ENCODE results near the gene ASF1A. TPM values are rescaled to one million over a fixed set of nuclear protein-coding genes. Genes with fewer than 3 reads are reported as not detected.

The ASF1A gene
- total and polyA plus RNA-seq, 8 donors = 0.87 to 39.7 (median 14.5) TPM

GRCh38 chr6:118905084-118905483 lies 11.1 kb downstream of the ASF1A start:
- Histone ChIP-seq H3K27ac (no peak overlapping the region), H3K36me3 (peaks cover 10 to 85% (median 72%) of the 10 kb centered on the region in 4 donors)
- intact Hi-C loops (cut with DNase I; ENCODE audit: low total_unique reads) = no loop called here

GRCh38 chr6:118905851-118906250 lies 11.9 kb downstream of the ASF1A start:
- Histone ChIP-seq H3K27me3 (no peaks in the 10 kb centered on the region), H3K9me3 (no peaks in the 10 kb centered on the region), H3K4me3 (no peak overlapping the region), H3K27ac (no peak overlapping the region), H3K36me3 (peaks cover 10 to 93% (median 79%) of the 10 kb centered on the region in 4 donors), H3K4me1 (peaks cover 0 to 15% (median 5%) of the 10 kb centered on the region in 4 donors)
- TF ChIP-seq CTCF (IDR thresholded peaks at IDR 0.05) (no peak), EP300 (IDR thresholded peaks at IDR 0.05) (no peak), POLR2A (IDR thresholded peaks at IDR 0.05) (no peak), POLR2AphosphoS5 (IDR thresholded peaks at IDR 0.05) (no peak)
- intact Hi-C loops (cut with DNase I; ENCODE audit: low total_unique reads) = no loop called here
- no peak for DNase-seq
- WGBS, 5 donors = 89 to 99% (median 94%) methylated on average over 4 of the region's 4 CpGs

More at GRCh38 chr6:118905084-118905483, 11.1 kb downstream of the ASF1A start:
- Histone ChIP-seq H3K27me3 (no peaks in the 10 kb centered on the region), H3K9me3 (no peaks in the 10 kb centered on the region), H3K4me1 (peaks cover 0 to 22% (median 12%) of the 10 kb centered on the region in 4 donors), H3K4me3 (no peak overlapping the region)
- TF ChIP-seq POLR2AphosphoS5 (IDR thresholded peaks at IDR 0.05) (no peak), POLR2A (IDR thresholded peaks at IDR 0.05) (no peak), CTCF (IDR thresholded peaks at IDR 0.05) (no peak), EP300 (IDR thresholded peaks at IDR 0.05) (no peak)
- DNase-seq = no peak

GRCh38 chr6:118908441-118908840 lies 14.5 kb downstream of the ASF1A start:
- intact Hi-C loops (cut with DNase I; ENCODE audit: low total_unique reads) = no loop called here
- Histone ChIP-seq H3K27me3 (no peaks in the 10 kb centered on the region), H3K4me1 (no peaks in the 10 kb centered on the region), H3K9me3 (no peaks in the 10 kb centered on the region), H3K4me3 (no peak overlapping the region), H3K36me3 (peaks cover 19 to 100% (median 93%) of the 10 kb centered on the region in 4 donors), H3K27ac (no peak overlapping the region)
- 63 to 84% (median 65%) methylated on average over 1 of the region's 1 CpG for WGBS, 5 donors
- no peak for TF ChIP-seq POLR2A (IDR thresholded peaks at IDR 0.05)
- no peak for TF ChIP-seq CTCF (IDR thresholded peaks at IDR 0.05)
- TF ChIP-seq EP300 (IDR thresholded peaks at IDR 0.05) = no peak
- TF ChIP-seq POLR2AphosphoS5 (IDR thresholded peaks at IDR 0.05) = no peak
- no peak for DNase-seq

- no peak for DNase-seq
- no peaks in the 10 kb centered on the region for H3K9me3 ChIP-seq
- TF ChIP-seq CTCF (IDR thresholded peaks at IDR 0.05) (no peak), EP300 (IDR thresholded peaks at IDR 0.05) (no peak), POLR2A (IDR thresholded peaks at IDR 0.05) (no peak), POLR2AphosphoS5 (IDR thresholded peaks at IDR 0.05) (no peak)
- H3K27ac ChIP-seq = no peak overlapping the region
- peaks cover 19 to 100% (median 96%) of the 10 kb centered on the region in 4 donors for H3K36me3 ChIP-seq
- WGBS, 5 donors = 82 to 89% (median 85%) methylated on average over 5 of the region's 5 CpGs
- intact Hi-C loops (cut with DNase I; ENCODE audit: low total_unique reads) = no loop called here
- no peaks in the 10 kb centered on the region for H3K4me1 ChIP-seq
- H3K4me3 ChIP-seq = no peak overlapping the region
- no peaks in the 10 kb centered on the region for H3K27me3 ChIP-seq
These were observed 18.7 kb downstream of the ASF1A start for GRCh38 chr6:118912646-118913045.

All from stomach (tissue), 9 donors.